SK-N-SH (cell line): Measurements from ENCODE around the gene CBFA2T2. TPM values are rescaled to one million over a fixed set of nuclear protein-coding genes. Genes with fewer than 3 reads are reported as not detected.

Experiments used
- CTCF ChIA-PET: fragments of 300-600, 350-600 bp; formaldehyde crosslinking; extraction: SDS; loops from one replicate; lab custom pipeline; 2021; lab: Yijun Ruan, JAX
- POLR2A ChIA-PET: fragments of 350-600 bp; sonication (Branson Sonifier 250); formaldehyde crosslinking; extraction: SDS; loops from one replicate; lab custom pipeline; 2020; ENCODE audit warnings: antibody characterized with exemption, inconsistent platforms; lab: Yijun Ruan, JAX
- DNase-seq: peaks from one replicate; pipeline ENCODE4 v3.0.0; 2012
- H2AFZ ChIP-seq: fragments of 200-600 bp; sonication (generic); 2 replicates; pipeline ENCODE4 v1.8.1; 2016; ENCODE audit warnings: antibody characterized with exemption, mild to moderate bottlenecking, low read depth
- H3F3A ChIP-seq: fragments of 200-600 bp; sonication (generic); replicated peaks from 2 replicates; pipeline ENCODE3; 2016; ENCODE audit warnings: antibody characterized with exemption, mild to moderate bottlenecking; ENCODE audit not compliant: insufficient read depth
- H3K27ac ChIP-seq, 2 experiments: fragments of 200-500 bp in 1 of 2; fragments of 200-600 bp in 1 of 2; sonication (Bioruptor generic) in 1 of 2; sonication (generic), shearing (Covaris generic) in 1 of 2; 2 replicates each; pipeline versions ENCODE4 v1.5.1 to v1.6.1; 2014 to 2016; ENCODE audit warnings: low read depth in 2 of 2, inconsistent platforms in 1 of 2, low read length in 1 of 2, mild to moderate bottlenecking in 1 of 2, mixed read lengths in 1 of 2
- H3K27me3 ChIP-seq: fragments of 200-600 bp; sonication (generic), shearing (Covaris generic); 2 replicates; pipeline ENCODE4 v1.6.1; 2016; ENCODE audit warnings: mixed run types; ENCODE audit not compliant: insufficient read depth
- H3K36me3 ChIP-seq, 2 experiments: fragments of 200-500 bp in 1 of 2; fragments of 200-600 bp in 1 of 2; sonication (Bioruptor generic) in 1 of 2; sonication (generic) in 1 of 2; replicated peaks in 1 of 2; 2 replicates each; pipeline versions ENCODE3 to v1.5.1; 2014 to 2016; ENCODE audit warnings: low read length in 1 of 2, mild to moderate bottlenecking in 1 of 2; ENCODE audit not compliant: insufficient read depth in 2 of 2, control insufficient read depth in 1 of 2
- H3K4me1 ChIP-seq, 2 experiments: fragments of 200-500 bp in 1 of 2; fragments of 200-600 bp in 1 of 2; sonication (Bioruptor generic) in 1 of 2; sonication (generic), shearing (Covaris generic) in 1 of 2; 2 replicates each; pipeline versions ENCODE4 v1.5.1 to v1.6.1; 2014 to 2016; ENCODE audit warnings: low read depth in 1 of 2, low read length in 1 of 2, mixed run types in 1 of 2; ENCODE audit not compliant: insufficient read depth in 2 of 2, control insufficient read depth in 1 of 2
- H3K4me2 ChIP-seq: fragments of 200-600 bp; sonication (generic), shearing (Covaris generic); 2 replicates; pipeline ENCODE4 v1.6.1; 2017; ENCODE audit warnings: mixed run types
- H3K4me3 ChIP-seq, 2 experiments: fragments of 200-500 bp in 1 of 2; fragments of 200-600 bp in 1 of 2; sonication (Bioruptor generic) in 1 of 2; sonication (generic), shearing (Covaris generic) in 1 of 2; 2 replicates each; pipeline versions ENCODE4 v1.5.1 to v1.8.1; 2014 to 2016; ENCODE audit warnings: low read depth in 2 of 2, inconsistent platforms in 1 of 2, low read length in 1 of 2, mild to moderate bottlenecking in 1 of 2, mixed read lengths in 1 of 2, moderate library complexity in 1 of 2
- H3K79me2 ChIP-seq: fragments of 200-600 bp; sonication (generic); 2 replicates; pipeline ENCODE4 v1.8.1; 2017; ENCODE audit warnings: mild to moderate bottlenecking; ENCODE audit not compliant: insufficient read depth
- H3K9ac ChIP-seq: fragments of 200-600 bp; sonication (generic); 2 replicates; pipeline ENCODE4 v1.6.1; 2017; ENCODE audit warnings: mixed run types
- H3K9me2 ChIP-seq: fragments of 200-600 bp; sonication (generic); 2 replicates; pipeline ENCODE4 v1.6.1; 2017; ENCODE audit warnings: mixed run types
- H3K9me3 ChIP-seq: fragments of 200-600 bp; sonication (generic); 2 replicates; pipeline ENCODE4 v1.6.1; 2017; ENCODE audit warnings: mixed run types, mild to moderate bottlenecking, moderate library complexity
- H4K20me1 ChIP-seq: fragments of 200-600 bp; sonication (generic); 2 replicates; pipeline ENCODE4 v1.6.1; 2017; ENCODE audit warnings: mild to moderate bottlenecking, mixed run types; ENCODE audit not compliant: insufficient read depth
- CHD2 ChIP-seq: fragments of 150-350 bp; IDR thresholded peaks from 2 replicates; pipeline ENCODE4 v1.6.1; 2018; ENCODE audit warnings: low read length; ENCODE audit not compliant: partially characterized antibody
- ELF1 ChIP-seq: IDR thresholded peaks from 2 replicates; pipeline ENCODE4 v1.4.0; 2012
- EZH2phosphoT487 ChIP-seq: fragments of 200-600 bp; sonication (generic); IDR thresholded peaks from 2 replicates; pipeline ENCODE4 v1.6.1; 2017; ENCODE audit warnings: low read depth, mixed run types, mild to moderate bottlenecking, antibody characterized with exemption, moderate library complexity, borderline replicate concordance
- FOSL2 ChIP-seq: IDR thresholded peaks from 2 replicates; pipeline ENCODE4 v1.4.0; 2012; ENCODE audit warnings: low read depth, mild to moderate bottlenecking, moderate library complexity, borderline replicate concordance
- FOXM1 ChIP-seq: IDR thresholded peaks from 2 replicates; pipeline ENCODE4 v1.4.0; 2012; ENCODE audit warnings: low read depth, mild to moderate bottlenecking
- IRF3 ChIP-seq: fragments of 150-350 bp; IDR thresholded peaks from 2 replicates; pipeline ENCODE4 v1.6.1; 2016; ENCODE audit warnings: mild to moderate bottlenecking, low read depth, low read length
- MAX ChIP-seq: IDR thresholded peaks from 2 replicates; pipeline ENCODE4 v1.4.0; 2012; ENCODE audit warnings: low read depth
- MXI1 ChIP-seq: IDR thresholded peaks from 2 replicates; pipeline ENCODE4 v1.6.1; 2012; ENCODE audit warnings: mild to moderate bottlenecking, low read depth, low read length, improper control_type of control experiment
- POLR2AphosphoS5 ChIP-seq: IDR thresholded peaks from 2 replicates; pipeline ENCODE4 v1.6.1; 2012; ENCODE audit warnings: low read depth, low read length
- RAD21 ChIP-seq: IDR thresholded peaks from 2 replicates; pipeline ENCODE4 v1.6.1; 2012; ENCODE audit warnings: mild to moderate bottlenecking, low read length
- RCOR1 ChIP-seq: fragments of 150-350 bp; IDR thresholded peaks from 2 replicates; pipeline ENCODE4 v1.6.1; 2017; ENCODE audit warnings: antibody characterized with exemption, low read length
- REST ChIP-seq: IDR thresholded peaks from 2 replicates; pipeline ENCODE4 v1.6.1; 2012; ENCODE audit warnings: mild to moderate bottlenecking, low read depth, low read length, moderate library complexity
- RFX5 ChIP-seq: IDR thresholded peaks from 2 replicates; pipeline ENCODE4 v1.6.1; 2012; ENCODE audit warnings: mild to moderate bottlenecking, improper control_type of control experiment, low read length
- SIN3A ChIP-seq: IDR thresholded peaks from 2 replicates; pipeline ENCODE4 v1.6.1; 2012; ENCODE audit warnings: low read depth, mild to moderate bottlenecking, low read length, moderate library complexity, borderline replicate concordance
- TCF12 ChIP-seq: IDR thresholded peaks from 2 replicates; pipeline ENCODE4 v1.4.0; 2012
- USF1 ChIP-seq: IDR thresholded peaks from 2 replicates; pipeline ENCODE4 v1.4.0; 2012; ENCODE audit warnings: low read depth, borderline replicate concordance
- WGBS: methylation state at CpG from one replicate; pipeline ENCODE4 v1.1.6; 2017; ENCODE audit warnings: low lambda C conversion rate; 5-methylcytosine and 5-hydroxymethylcytosine counted together
- polyA plus RNA-seq, 3 experiments: library from polyadenylated mRNA; depleted of rRNA; stranded (reverse); fragments of >200 nt; gene quantifications; 2 replicates each; pipeline ENCODE4 v1.2.3, GENCODE V29; 2012
- TF ChIP-seq, protein P1 (sequence below): fragments of 200-600 bp; sonication (generic); IDR thresholded peaks from 2 replicates; pipeline ENCODE4 v1.6.1; 2017; ENCODE audit warnings: antibody characterized with exemption, mild to moderate bottlenecking, moderate library complexity
- TF ChIP-seq, protein P2 (sequence below): IDR thresholded peaks from 2 replicates; pipeline ENCODE4; 2012
- TF ChIP-seq, protein P3 (sequence below): IDR thresholded peaks from 2 replicates; pipeline ENCODE4 v1.4.0; 2012; ENCODE audit warnings: low read depth, borderline replicate concordance

The CBFA2T2 gene
- polyA plus RNA-seq, 1 of the 3 experiments (the other 2 are of a cell fraction): 11.0 TPM

DNA sequence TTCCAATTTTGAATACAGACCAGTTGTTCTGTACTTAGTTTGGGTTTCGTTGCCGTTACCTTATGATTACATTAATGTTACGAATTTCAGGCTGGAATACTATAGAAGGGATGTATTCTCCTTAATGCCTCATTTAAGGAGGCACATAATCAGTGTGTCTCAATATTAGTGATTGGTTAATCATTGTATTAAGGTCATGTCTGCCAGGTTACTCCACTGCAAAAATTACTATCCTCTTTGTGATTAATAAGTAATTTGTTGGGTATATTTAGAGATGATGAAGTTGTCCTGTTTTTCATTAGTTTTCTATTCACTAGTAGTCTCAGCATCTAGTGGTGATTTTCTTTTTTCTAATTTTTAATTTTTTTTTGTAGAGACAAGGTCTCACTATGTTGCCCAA, 66.3 kb downstream of the CBFA2T2 start:
- peaks cover 0 to 16% of the 10 kb centered on the region in 2 experiments for H3K36me3 ChIP-seq
- H3K79me2 ChIP-seq: peaks cover 4% of the 10 kb centered on the region; the same call in 1 of the 2 replicates
- WGBS: 98% methylated on average over 3 of the region's 3 CpGs
- H3K4me2 ChIP-seq: no peak overlapping the region
- CTCF ChIA-PET: no interaction called here
- H4K20me1 ChIP-seq: no peaks in the 10 kb centered on the region
- no peak overlapping the region for H2AFZ ChIP-seq
- no peaks in the 10 kb centered on the region for H3K9me2 ChIP-seq
- no peak overlapping the region; a peak in 2 of 4 replicates for H3K27ac ChIP-seq
- H3F3A ChIP-seq: peaks cover 25% of the 10 kb centered on the region
- H3K9ac ChIP-seq: no peak overlapping the region
- no peak for DNase-seq
- H3K9me3 ChIP-seq: no peaks in the 10 kb centered on the region
- no peak for TF ChIP-seq USF1
- TF ChIP-seq MXI1: no peak
- TF ChIP-seq POLR2AphosphoS5: no peak
- TF ChIP-seq, protein P1, sequence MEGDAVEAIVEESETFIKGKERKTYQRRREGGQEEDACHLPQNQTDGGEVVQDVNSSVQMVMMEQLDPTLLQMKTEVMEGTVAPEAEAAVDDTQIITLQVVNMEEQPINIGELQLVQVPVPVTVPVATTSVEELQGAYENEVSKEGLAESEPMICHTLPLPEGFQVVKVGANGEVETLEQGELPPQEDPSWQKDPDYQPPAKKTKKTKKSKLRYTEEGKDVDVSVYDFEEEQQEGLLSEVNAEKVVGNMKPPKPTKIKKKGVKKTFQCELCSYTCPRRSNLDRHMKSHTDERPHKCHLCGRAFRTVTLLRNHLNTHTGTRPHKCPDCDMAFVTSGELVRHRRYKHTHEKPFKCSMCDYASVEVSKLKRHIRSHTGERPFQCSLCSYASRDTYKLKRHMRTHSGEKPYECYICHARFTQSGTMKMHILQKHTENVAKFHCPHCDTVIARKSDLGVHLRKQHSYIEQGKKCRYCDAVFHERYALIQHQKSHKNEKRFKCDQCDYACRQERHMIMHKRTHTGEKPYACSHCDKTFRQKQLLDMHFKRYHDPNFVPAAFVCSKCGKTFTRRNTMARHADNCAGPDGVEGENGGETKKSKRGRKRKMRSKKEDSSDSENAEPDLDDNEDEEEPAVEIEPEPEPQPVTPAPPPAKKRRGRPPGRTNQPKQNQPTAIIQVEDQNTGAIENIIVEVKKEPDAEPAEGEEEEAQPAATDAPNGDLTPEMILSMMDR: no peak
- TF ChIP-seq SIN3A: no peak
- no peak for TF ChIP-seq RAD21
- no peak for TF ChIP-seq IRF3
- TF ChIP-seq EZH2phosphoT487: no peak
- TF ChIP-seq, protein P2, sequence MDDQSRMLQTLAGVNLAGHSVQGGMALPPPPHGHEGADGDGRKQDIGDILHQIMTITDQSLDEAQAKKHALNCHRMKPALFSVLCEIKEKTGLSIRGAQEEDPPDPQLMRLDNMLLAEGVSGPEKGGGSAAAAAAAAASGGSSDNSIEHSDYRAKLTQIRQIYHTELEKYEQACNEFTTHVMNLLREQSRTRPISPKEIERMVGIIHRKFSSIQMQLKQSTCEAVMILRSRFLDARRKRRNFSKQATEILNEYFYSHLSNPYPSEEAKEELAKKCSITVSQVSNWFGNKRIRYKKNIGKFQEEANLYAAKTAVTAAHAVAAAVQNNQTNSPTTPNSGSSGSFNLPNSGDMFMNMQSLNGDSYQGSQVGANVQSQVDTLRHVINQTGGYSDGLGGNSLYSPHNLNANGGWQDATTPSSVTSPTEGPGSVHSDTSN: no peak
- no peak for TF ChIP-seq ELF1
- no peak for TF ChIP-seq RFX5
- TF ChIP-seq FOXM1: no peak
- TF ChIP-seq, protein P3, sequence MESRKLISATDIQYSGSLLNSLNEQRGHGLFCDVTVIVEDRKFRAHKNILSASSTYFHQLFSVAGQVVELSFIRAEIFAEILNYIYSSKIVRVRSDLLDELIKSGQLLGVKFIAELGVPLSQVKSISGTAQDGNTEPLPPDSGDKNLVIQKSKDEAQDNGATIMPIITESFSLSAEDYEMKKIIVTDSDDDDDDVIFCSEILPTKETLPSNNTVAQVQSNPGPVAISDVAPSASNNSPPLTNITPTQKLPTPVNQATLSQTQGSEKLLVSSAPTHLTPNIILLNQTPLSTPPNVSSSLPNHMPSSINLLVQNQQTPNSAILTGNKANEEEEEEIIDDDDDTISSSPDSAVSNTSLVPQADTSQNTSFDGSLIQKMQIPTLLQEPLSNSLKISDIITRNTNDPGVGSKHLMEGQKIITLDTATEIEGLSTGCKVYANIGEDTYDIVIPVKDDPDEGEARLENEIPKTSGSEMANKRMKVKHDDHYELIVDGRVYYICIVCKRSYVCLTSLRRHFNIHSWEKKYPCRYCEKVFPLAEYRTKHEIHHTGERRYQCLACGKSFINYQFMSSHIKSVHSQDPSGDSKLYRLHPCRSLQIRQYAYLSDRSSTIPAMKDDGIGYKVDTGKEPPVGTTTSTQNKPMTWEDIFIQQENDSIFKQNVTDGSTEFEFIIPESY: no peak
- TF ChIP-seq RCOR1: no peak
- no peak for TF ChIP-seq CHD2
- TF ChIP-seq FOSL2: no peak
- TF ChIP-seq TCF12: no peak
- TF ChIP-seq MAX: no peak
- no peak for TF ChIP-seq REST
- H3K4me1 ChIP-seq: peaks cover 4 to 8% of the 10 kb centered on the region in 2 experiments
- POLR2A ChIA-PET: no interaction called here
- H3K4me3 ChIP-seq: no peak overlapping the region
- H3K27me3 ChIP-seq: no peaks in the 10 kb centered on the region
